Suppressor macrophage treated with lipopolysaccharide for 1 hour (primary cell): Measurements from ENCODE around the gene L3HYPDH.

ENCODE experiments used
- DNase-seq, 3 donors: peaks; one replicate each; pipeline ENCODE4 v3.0.0-alpha.2; 2020 to 2022

L3HYPDH gene

GRCh38 chr14:59425322-59425935 lies 58.8 kb downstream of the L3HYPDH start:
- DNase-seq = peak; percentile 35 to 56 (median 41)

GRCh38 chr14:59424341-59425071 lies 59.7 kb downstream of the L3HYPDH start:
- DNase-seq = peak in 1 of 3 donors; percentile 10
